ENCODE results near the gene AQP3.

GRCh38 chr9:33425128-33425533, 22.3 kb downstream of the AQP3 start:
- TF ChIP-seq POLR2A (IDR thresholded peaks at IDR 0.05) (no peak), POLR2AphosphoS5 (IDR thresholded peaks at IDR 0.05) (no peak), CTCF (IDR thresholded peaks at IDR 0.05) (no peak), EP300 (IDR thresholded peaks at IDR 0.05; ENCODE audit: low read depth) (no peak)
